Measurements from ENCODE around the gene DUOXA2.

- TF ChIP-seq ZNF514 (tag by site-specific recombination; IDR thresholded peaks at IDR 0.05) (no peak), ZSCAN16 (tag by site-specific recombination; IDR thresholded peaks at IDR 0.05) (no peak), CTCF (tag by site-specific recombination; IDR thresholded peaks at IDR 0.05) (no peak), ZBTB1 (tag by site-specific recombination; IDR thresholded peaks at IDR 0.05) (no peak), SALL2 (tag by site-specific recombination; IDR thresholded peaks at IDR 0.05; ENCODE audit: borderline replicate concordance) (no peak), ZNF416 (tag by site-specific recombination; IDR thresholded peaks at IDR 0.05) (no peak), ZNF704 (tag by site-specific recombination; IDR thresholded peaks at IDR 0.05) (no peak), ZFP41 (tag by site-specific recombination; IDR thresholded peaks at IDR 0.05; ENCODE audit: borderline replicate concordance) (no peak), ZBTB11 (tag by site-specific recombination; conservative IDR thresholded peaks at IDR 0.05; ENCODE audit: low read depth) (no peak), ZNF530 (tag by site-specific recombination; IDR thresholded peaks at IDR 0.05; ENCODE audit: low read depth) (no peak), KLF16 (tag by site-specific recombination; IDR thresholded peaks at IDR 0.05) (no peak), ZNF24 (tag by site-specific recombination; IDR thresholded peaks at IDR 0.05) (no peak), PATZ1 (tag by site-specific recombination; IDR thresholded peaks at IDR 0.05) (no peak)
These were observed 6.9 kb downstream of the DUOXA2 start for GRCh38 chr15:45121020-45121419.

Measured in HEK293 (cell line).